Stimulated activated CD4-positive, alpha-beta T cell treated with anti-CD3 and anti-CD28 coated beads, Interleukin-15, amount 100 ng/mL, for 1 hour (primary cell): ENCODE results near the gene RSF1.
"Not testable (repeated sequence)": the region's sequence is repeated elsewhere in the genome, so short reads cannot be mapped to it uniquely, and the experiment has no call there.

Experiments
- DNase-seq, 2 donors: peaks; one replicate each; pipeline ENCODE4 v3.0.0-alpha.2; 2020; ENCODE audit warnings: low read depth in 1 of 2, low spot score in 1 of 2

RSF1 gene

DNA sequence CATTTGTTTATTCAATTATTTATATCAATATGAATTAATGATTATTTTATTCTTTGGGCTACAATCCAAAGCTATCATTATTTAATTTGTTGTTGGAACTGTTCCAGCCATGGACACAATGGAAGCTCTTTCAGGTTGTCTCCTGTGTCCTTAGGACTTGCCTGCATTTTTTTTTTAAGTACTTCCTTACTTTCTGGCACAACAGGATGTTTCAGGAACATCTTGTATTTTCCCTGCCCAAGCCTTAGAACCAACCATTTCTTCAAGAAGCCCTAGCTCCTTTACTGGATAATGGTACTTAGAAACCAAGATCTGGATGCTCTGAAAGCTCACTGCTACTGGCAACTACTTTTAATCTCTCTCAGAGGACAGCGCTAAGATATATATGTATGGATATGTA is 125.1 kb downstream of the RSF1 start:
- no peak for DNase-seq

DNA sequence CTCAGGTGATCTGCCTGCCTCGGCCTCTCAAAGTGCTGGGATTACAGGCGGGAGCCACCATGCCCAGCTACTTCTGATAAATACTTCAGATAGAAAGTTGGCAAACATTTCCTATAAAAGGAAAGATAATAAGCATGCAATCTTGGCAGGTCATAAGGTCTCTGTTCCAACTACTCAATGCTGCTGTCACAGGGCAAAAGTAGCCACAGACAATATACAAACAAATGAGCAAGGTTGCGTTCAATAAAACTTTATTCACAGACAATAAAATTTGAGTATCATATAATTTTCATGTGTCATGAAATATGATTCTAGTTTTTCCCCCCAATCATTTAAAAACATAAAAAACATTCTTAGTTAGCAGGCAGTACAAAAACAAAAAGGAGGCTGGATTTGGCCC is 129.9 kb downstream of the RSF1 start:
- no peak for DNase-seq

DNA sequence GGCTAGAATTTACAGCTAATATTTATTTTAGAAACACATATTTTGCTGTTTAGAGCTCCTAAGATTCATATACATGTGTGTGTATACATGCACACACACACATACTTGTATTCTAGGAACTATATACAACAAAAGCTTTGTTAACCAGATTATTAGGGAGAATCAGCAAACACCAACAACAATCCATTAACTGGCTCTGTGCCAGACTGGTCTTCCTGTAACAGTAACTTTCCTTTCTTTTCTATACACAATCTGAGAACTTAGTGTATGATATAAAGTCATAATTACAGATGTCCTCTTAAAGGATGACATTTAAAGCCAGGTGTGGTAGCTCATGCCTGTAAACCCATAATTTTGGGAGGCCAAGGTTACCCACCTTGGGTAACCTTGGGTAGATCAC is 133.4 kb downstream of the RSF1 start:
- no peak for DNase-seq

- DNase-seq, result no peak
Observed at GRCh38 chr11:77677138-77677537, 143.4 kb downstream of the RSF1 start.

- no peak for DNase-seq
Observed at GRCh38 chr11:77672264-77672663, 148.3 kb downstream of the RSF1 start.

- no peak for DNase-seq
Observed at GRCh38 chr11:77669848-77670511, 150.5 kb downstream of the RSF1 start.

GRCh38 chr11:77668760-77669159 is 151.8 kb downstream of the RSF1 start:
- DNase-seq, result no peak

DNA sequence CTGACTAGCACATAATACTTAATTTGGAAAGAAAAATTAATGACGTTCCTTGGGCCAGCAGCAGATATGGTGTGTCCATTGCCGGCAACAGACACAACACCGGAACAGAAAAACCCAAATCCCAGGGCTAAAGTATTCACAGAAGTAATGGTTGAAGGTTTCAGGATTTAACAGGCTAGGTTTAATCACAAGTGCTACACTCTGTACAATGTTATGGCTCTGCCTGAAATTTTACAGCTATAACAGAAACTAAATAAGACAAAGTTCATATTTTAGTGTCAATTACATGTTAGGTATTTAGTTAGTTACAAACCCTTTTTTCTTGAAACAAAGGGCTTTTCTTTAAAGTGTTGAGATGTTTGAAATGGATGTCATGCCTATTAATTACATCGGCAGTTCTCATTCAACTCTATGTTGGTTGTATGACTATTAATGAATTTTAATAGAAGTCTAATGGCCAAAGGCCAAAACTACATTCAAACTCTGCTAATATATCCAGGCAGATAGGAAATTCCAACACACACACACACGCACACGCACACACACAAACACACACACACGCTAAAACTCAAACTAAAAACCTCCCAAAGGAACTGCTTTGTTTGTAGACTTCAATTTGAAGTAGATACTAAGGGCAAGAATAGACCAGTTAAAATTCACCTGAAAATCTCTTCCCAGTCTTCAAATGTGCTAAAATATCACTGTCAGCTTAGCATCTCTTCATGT is 155.1 kb downstream of the RSF1 start:
- no peak for DNase-seq

DNA sequence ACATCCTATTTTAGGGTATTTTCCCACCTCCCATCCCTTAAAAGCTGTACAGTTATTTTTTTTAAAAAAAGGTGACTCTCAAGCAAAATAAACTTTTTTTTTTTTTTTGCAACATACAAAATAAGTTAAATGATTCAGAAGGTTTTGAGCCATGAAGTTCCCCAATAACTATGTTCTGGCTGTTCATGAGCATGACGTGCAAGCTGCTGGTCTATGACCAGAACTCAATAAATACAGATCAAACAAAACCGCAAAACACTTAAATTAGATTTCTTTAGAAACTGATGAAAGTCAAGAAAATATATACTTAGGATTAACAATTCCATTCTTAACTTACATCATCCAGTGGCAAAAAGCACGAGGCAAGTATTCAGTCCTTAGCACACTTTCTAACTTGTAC is 158.9 kb downstream of the RSF1 start:
- DNase-seq, result no peak

- DNase-seq, result no peak
Observed at GRCh38 chr11:77660947-77661346, 159.6 kb downstream of the RSF1 start.

GRCh38 chr11:77658213-77659013 is 162.1 kb downstream of the RSF1 start:
- no peak for DNase-seq

DNA sequence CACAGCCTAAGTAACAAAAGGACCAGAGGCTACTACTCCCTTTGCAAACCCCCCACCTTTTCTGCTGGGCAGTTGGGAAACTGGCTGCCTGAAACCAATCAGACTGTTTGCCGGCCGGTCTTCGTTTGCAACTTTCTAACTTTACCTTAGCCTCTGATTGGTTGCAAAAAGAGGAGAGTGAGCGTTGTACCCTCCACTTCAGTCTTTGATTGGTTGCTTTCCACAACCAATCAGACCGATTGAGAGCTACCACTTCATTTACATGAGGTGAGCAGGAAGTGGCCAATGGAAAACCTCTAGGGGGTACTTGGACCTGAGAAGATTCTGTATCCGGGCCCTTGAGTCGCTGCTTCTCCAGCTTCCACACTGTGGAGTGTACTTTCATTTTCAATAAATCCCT is 164.2 kb downstream of the RSF1 start:
- no peak for DNase-seq

- DNase-seq, result no peak
Observed at GRCh38 chr11:77654770-77655434, 165.6 kb downstream of the RSF1 start.

GRCh38 chr11:77650123-77650522 is 170.4 kb downstream of the RSF1 start:
- DNase-seq, result no peak

GRCh38 chr11:77647654-77648305 is 172.7 kb downstream of the RSF1 start:
- no peak for DNase-seq

- no peak for DNase-seq
Observed at GRCh38 chr11:77644887-77645286, 175.6 kb downstream of the RSF1 start.

- no peak for DNase-seq
Observed at GRCh38 chr11:77642228-77642627, 178.3 kb downstream of the RSF1 start.

DNA sequence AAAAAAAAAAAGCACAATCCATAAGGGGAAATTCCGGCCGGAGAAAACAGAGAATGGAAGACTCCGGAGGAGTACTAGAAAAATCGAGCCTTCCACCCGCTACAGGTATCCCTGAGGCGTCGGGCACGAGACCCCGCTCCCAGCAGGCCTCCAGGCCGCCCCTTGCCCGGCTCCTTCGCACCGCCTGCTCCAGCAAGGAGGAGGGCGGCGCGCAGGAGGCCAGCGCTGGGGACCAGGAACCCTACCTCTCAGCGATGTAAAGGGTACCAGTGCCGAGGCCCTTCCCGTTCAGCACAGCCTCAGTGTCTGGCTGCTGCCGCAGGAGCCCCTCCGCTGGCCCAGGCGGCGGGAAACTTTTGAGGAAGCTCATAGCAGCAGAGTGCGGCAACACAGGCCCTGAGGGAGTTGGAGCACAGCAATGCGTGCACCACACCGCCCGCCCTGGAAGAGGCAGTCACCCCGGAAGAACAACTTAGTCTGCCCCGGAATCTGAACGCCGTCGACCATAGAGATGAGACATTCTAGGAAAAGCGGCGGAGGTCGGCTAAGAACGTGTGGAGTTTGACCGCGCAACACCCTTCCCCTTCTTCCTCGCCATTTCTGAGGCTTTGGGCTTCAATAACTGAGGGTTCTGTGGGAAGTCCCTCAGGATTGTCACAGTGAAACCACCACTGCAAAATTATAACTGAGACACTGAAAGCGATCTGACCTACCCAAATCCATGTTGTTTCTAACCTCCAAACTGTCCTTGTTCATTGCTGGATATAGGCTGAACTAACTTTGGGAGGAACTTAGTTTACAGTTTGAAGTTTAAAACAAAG is 183.0 kb downstream of the RSF1 start, which contains the start of gene CLNS1A:
TSS of gene CLNS1A (minus strand) at position 450 of the 821 bp plus-strand sequence. CDS start at position 370, 80 bp downstream.
- peak; percentile 53 to 67 for DNase-seq

- no peak for DNase-seq
Observed at GRCh38 chr11:77636731-77637344, 183.7 kb downstream of the RSF1 start.

- not testable (repeated sequence) for DNase-seq
Observed at GRCh38 chr11:77633926-77634325, 186.6 kb downstream of the RSF1 start.
